Stomach (tissue), 9 donors: Measurements from ENCODE around the gene SUPT4H1. TPM values are rescaled to one million over a fixed set of nuclear protein-coding genes. Genes with fewer than 3 reads are reported as not detected.

Experiments used
- DNase-seq, 2 donors: peaks; one replicate each; pipeline versions ENCODE4 v3.0.0 to v3.0.0-alpha.2; 2013 to 2019
- H3K27ac ChIP-seq, 5 donors: fragments of 200-600 bp in 4 of 5; sonication (generic) in 4 of 5; one replicate each; pipeline ENCODE4 v1.5.1; 2013 to 2019; ENCODE audit warnings: mild to moderate bottlenecking in 1 of 5, moderate library complexity in 1 of 5
- H3K27me3 ChIP-seq, 3 donors: fragments of 200-600 bp; sonication (generic); one replicate each; pipeline ENCODE4 v1.5.1; 2017 to 2019; ENCODE audit warnings: mixed run types in 1 of 3
- H3K36me3 ChIP-seq, 4 donors: fragments of 200-600 bp; sonication (generic); 1 replicate in 3 of 4; 2 replicates in 1 of 4; pipeline ENCODE4 v1.5.1; 2016 to 2019
- H3K4me1 ChIP-seq, 4 donors: fragments of 200-600 bp; sonication (generic); one replicate each; pipeline ENCODE4 v1.5.1; 2016 to 2019
- H3K4me3 ChIP-seq, 4 donors: fragments of 200-600 bp; sonication (generic) in 3 of 4; one replicate each; pipeline ENCODE4 v1.5.1; 2016 to 2019; ENCODE audit warnings: mild to moderate bottlenecking in 1 of 4
- H3K9me3 ChIP-seq, 4 donors: fragments of 200-600 bp; sonication (generic); one replicate each; pipeline ENCODE4 v1.5.1; 2016 to 2019
- CTCF ChIP-seq, 7 experiments: fragments of 450-650 bp in 4 of 7; fragments of 200-600 bp in 3 of 7; sonication (generic) in 3 of 7; IDR thresholded peaks; one replicate each; pipeline ENCODE4 v1.5.1; 2016 to 2019; ENCODE audit warnings: antibody characterized with exemption in 7 of 7, control low read depth in 2 of 7, mild to moderate bottlenecking in 1 of 7
- EP300 ChIP-seq: sonication (generic); formaldehyde crosslinking; IDR thresholded peaks from one replicate; pipeline ENCODE4 v1.6.1; 2017; ENCODE audit warnings: antibody characterized with exemption
- POLR2A ChIP-seq, 4 donors: fragments of 450-650 bp; IDR thresholded peaks; one replicate each; pipeline ENCODE4 v1.6.1; 2016; ENCODE audit warnings: antibody characterized with exemption in 4 of 4, control low read depth in 2 of 4, mild to moderate bottlenecking in 1 of 4, moderate library complexity in 1 of 4
- POLR2AphosphoS5 ChIP-seq, 3 donors: sonication (generic); formaldehyde crosslinking; IDR thresholded peaks; one replicate each; pipeline ENCODE4 v1.6.1; 2016; ENCODE audit warnings: antibody characterized with exemption in 3 of 3
- WGBS, 5 donors: extraction: QIAGEN DNeasy Blood & Tissue Kit in 3 of 5; methylation state at CpG; one replicate each; pipeline versions ENCODE4 v1.1.5 to v1.1.7; 2013 to 2018; 5-methylcytosine and 5-hydroxymethylcytosine counted together
- intact Hi-C: fragments of 100-400 bp; cut with DNase I; formaldehyde crosslinking; loops from one replicate; pipeline ENCODE4 v1.15.1; 2023; ENCODE audit warnings: low total_unique reads
- polyA plus RNA-seq, 3 donors: library from polyadenylated mRNA; stranded (reverse); fragments of 200-250 nt; gene quantifications; one replicate each; pipeline ENCODE4 v1.2.3, GENCODE V29; 2013
- total RNA-seq, 5 donors: library from RNA; depleted of rRNA; stranded (reverse); fragments of >200 nt; gene quantifications; one replicate each; pipeline versions ENCODE4 v1.1.0 to v1.2.3, GENCODE V29; 2014 to 2016
- donor health status: healthy with polysubstance abuse.
- donor health status: Bipolar disorder and iron deficiency.
- donor health status: healthy.

The SUPT4H1 gene
- total and polyA plus RNA-seq, 8 donors: 6.7 to 80.9 (median 43.1) TPM

DNA sequence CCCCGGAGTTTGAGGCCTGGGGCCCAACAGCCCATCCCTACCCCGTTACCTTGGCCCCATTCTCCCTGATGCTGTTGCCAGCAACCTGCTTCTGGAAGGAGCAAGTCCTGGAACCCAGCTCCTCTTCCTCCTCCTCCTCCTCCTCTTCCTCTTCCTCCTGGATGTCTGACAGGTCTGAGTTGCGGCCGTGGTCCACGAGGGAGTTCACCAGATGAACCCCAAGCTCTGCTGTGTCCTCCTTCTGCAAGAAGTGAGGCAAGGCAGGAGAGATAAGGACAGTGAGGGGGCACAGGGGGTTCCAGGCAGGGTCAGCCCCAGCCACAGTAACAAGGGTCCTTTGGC, 42.1 kb downstream of the SUPT4H1 start:
- DNase-seq: no peak
- Histone ChIP-seq H3K27ac (no peak overlapping the region), H3K27me3 (no peaks in the 10 kb centered on the region), H3K4me3 (no peak overlapping the region), H3K9me3 (no peaks in the 10 kb centered on the region), H3K36me3 (peaks cover 0 to 33% (median 19%) of the 10 kb centered on the region in 4 donors), H3K4me1 (no peaks in the 10 kb centered on the region)
- WGBS, 5 donors: 75 to 91% (median 83%) methylated on average over 5 of the region's 5 CpGs
- intact Hi-C loops: loop anchor here (10.0 kb wide), 1 partner anchor 135 kb away; no protein-coding TSS in a partner anchor
- TF ChIP-seq EP300 (no peak), CTCF (IDR thresholded peaks at IDR 0.05) (no peak), POLR2AphosphoS5 (IDR thresholded peaks at IDR 0.05) (no peak), POLR2A (IDR thresholded peaks at IDR 0.05) (no peak)

DNA sequence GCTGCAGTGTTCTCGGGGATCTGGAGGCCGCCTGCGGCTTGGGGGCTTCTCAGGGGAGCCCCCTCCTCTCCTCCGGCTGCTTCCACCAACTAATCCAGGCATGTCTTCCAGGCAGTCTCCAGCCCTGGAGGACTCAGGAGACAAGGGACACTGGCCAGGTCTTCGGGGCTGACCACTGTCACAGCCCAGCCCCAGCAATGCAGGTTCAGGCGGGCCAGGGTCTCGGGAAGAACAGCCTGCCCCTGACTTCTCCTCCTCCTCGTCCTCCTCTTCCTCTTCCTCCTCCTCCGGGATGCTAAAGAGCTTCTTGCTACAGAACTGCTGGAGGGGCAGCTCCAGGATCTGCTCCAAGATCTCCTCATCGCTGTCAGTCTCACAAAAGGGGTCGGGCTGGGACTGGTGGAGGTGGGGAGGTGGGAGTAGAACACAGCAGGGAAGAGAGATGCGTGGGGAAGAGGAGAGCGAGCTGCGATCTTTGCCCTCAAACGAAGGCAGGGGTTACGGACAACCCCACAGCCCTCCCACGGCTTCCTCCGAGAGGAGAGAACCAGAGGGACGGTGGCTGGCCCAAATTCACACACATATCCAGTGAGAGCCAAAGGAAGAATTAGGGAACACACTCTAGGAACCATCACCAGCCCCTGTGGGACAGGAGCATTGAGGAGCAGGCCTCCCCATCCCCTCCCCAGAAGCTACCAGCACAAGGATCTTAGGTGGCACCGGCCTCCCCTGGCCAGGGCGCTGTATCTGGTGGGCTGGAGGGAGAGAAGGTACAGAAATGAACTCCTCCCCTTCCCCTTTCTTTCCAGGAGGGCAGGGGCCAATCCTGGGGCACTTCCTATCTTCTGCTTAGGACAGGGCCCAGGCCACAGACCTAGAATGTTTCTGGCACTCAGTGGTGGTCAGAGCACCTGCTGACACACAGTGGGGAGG, 42.8 kb downstream of the SUPT4H1 start:
- H3K27ac ChIP-seq: no peak overlapping the region
- H3K27me3 ChIP-seq: no peaks in the 10 kb centered on the region
- TF ChIP-seq CTCF (IDR thresholded peaks at IDR 0.05) (no peak), POLR2AphosphoS5 (IDR thresholded peaks at IDR 0.05) (no peak), POLR2A (IDR thresholded peaks at IDR 0.05) (no peak), EP300 (no peak)
- peaks cover 0 to 4% (median 0%) of the 10 kb centered on the region in 4 donors for H3K4me1 ChIP-seq
- 80 to 90% (median 88%) methylated on average over 21 of the region's 21 CpGs for WGBS, 5 donors
- H3K4me3 ChIP-seq: no peak overlapping the region
- H3K9me3 ChIP-seq: no peaks in the 10 kb centered on the region
- DNase-seq: peak in 1 of 2 donors; percentile 17
- peaks cover 0 to 29% (median 17%) of the 10 kb centered on the region in 4 donors for H3K36me3 ChIP-seq
- intact Hi-C loops: no loop called here

GRCh38 chr17:58308173-58308984, 43.6 kb downstream of the SUPT4H1 start:
- no peaks in the 10 kb centered on the region for H3K9me3 ChIP-seq
- peaks cover 0 to 26% (median 17%) of the 10 kb centered on the region in 4 donors for H3K36me3 ChIP-seq
- peaks cover 0 to 8% (median 0%) of the 10 kb centered on the region in 4 donors for H3K4me1 ChIP-seq
- intact Hi-C loops: no loop called here
- no peaks in the 10 kb centered on the region for H3K27me3 ChIP-seq
- TF ChIP-seq POLR2AphosphoS5 (IDR thresholded peaks at IDR 0.05): no peak
- no peak for TF ChIP-seq CTCF (IDR thresholded peaks at IDR 0.05)
- TF ChIP-seq EP300: no peak
- no peak for TF ChIP-seq POLR2A (IDR thresholded peaks at IDR 0.05)
- WGBS, 5 donors: 70 to 76% (median 76%) methylated on average over 25 to 32 of the region's 32 CpGs
- no peak overlapping the region for H3K4me3 ChIP-seq
- H3K27ac ChIP-seq: no peak overlapping the region
- peak in 1 of 2 donors; percentile 25 for DNase-seq

GRCh38 chr17:58307468-58308172, 44.4 kb downstream of the SUPT4H1 start:
- peaks cover 0 to 28% (median 17%) of the 10 kb centered on the region in 4 donors for H3K36me3 ChIP-seq
- intact Hi-C loops: no loop called here
- no peak overlapping the region for H3K27ac ChIP-seq
- H3K4me1 ChIP-seq: peaks cover 0 to 8% (median 0%) of the 10 kb centered on the region in 4 donors
- peak in 1 of 2 donors; percentile 13 for DNase-seq
- no peaks in the 10 kb centered on the region for H3K9me3 ChIP-seq
- no peak overlapping the region for H3K4me3 ChIP-seq
- no peak for TF ChIP-seq POLR2A (IDR thresholded peaks at IDR 0.05)
- no peak for TF ChIP-seq POLR2AphosphoS5 (IDR thresholded peaks at IDR 0.05)
- TF ChIP-seq CTCF (IDR thresholded peaks at IDR 0.05): no peak
- no peak for TF ChIP-seq EP300
- 88 to 93% (median 90%) methylated on average over 18 to 20 of the region's 20 CpGs for WGBS, 5 donors
- H3K27me3 ChIP-seq: no peaks in the 10 kb centered on the region
